Keratinocyte (primary cell): ENCODE data around the gene PCBP1.

ENCODE experiments used
- CTCF ChIP-seq, 3 experiments: IDR thresholded peaks in 1 of 3; conservative IDR thresholded peaks in 1 of 3; optimal IDR thresholded peaks in 1 of 3; 2 replicates in 2 of 3; 3 replicates in 1 of 3; pipeline versions ENCODE3 to v1.5.1; 2011; ENCODE audit warnings: low read length in 3 of 3, mild to moderate bottlenecking in 3 of 3, moderate library complexity in 2 of 3, control low read depth in 1 of 3, inconsistent platforms in 1 of 3; ENCODE audit not compliant: insufficient read depth in 2 of 3; ENCODE audit errors: extremely low read depth in 1 of 3
- EZH2 ChIP-seq: IDR thresholded peaks from one replicate; pipeline ENCODE4 v1.6.1; 2012; ENCODE audit warnings: inconsistent platforms, mild to moderate bottlenecking, low read length, moderate library complexity

DNA sequence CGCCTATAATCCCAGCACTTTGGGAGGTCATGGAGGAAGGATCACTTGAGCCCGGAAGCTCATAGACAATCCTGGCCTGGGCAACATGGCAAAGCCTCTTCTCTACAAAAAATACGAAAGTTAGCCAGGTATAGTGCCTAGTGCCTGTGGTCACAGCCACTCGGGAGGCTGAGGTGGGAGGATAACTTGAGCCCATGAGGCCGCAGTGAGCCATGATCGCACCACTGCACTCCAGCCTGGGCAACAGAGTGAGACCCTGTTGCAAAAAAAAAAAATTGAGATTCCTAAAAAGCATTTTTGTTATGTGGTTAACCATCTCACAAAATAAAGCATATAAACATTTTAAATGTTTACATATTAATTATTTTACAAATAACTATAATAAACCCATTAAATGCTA, 13.9 kb downstream of the PCBP1 start:
- no peak for TF ChIP-seq CTCF (optimal IDR thresholded peaks at IDR 0.05 in 1 of 3, IDR thresholded peaks at IDR 0.05 in 1 of 3, conservative IDR thresholded peaks at IDR 0.05 in 1 of 3; ENCODE audit: extremely low read depth in 1 of 3, insufficient read depth in 2 of 3, low read length in 3 of 3)
- TF ChIP-seq EZH2: no peak
